Right lobe of liver (tissue), 6 donors: ENCODE data around the gene IGDCC3. TPM values are rescaled to one million over a fixed set of nuclear protein-coding genes. Genes with fewer than 3 reads are reported as not detected.

Experiments used
- ATAC-seq, 4 donors: fragments of 200-7000 bp; cut with Tn5 transposase; one replicate each; pipeline ENCODE4 v1.9.1; 2020; ENCODE audit warnings: mild to moderate bottlenecking in 4 of 4, moderate library complexity in 4 of 4
- DNase-seq, 3 donors: peaks; one replicate each; pipeline ENCODE4 v3.0.0-alpha.2; 2020
- H3K27ac ChIP-seq, 3 donors: fragments of 200-600 bp; one replicate each; pipeline ENCODE4 v1.8.0; 2022
- H3K27me3 ChIP-seq, 2 donors: fragments of 200-600 bp; one replicate each; pipeline ENCODE4 v1.8.0; 2022
- H3K36me3 ChIP-seq, 4 donors: fragments of 200-600 bp; sonication (generic) in 1 of 4; one replicate each; pipeline versions ENCODE4 v1.5.1 to v1.8.0; 2017 to 2022; ENCODE audit warnings: control low read depth in 1 of 4
- H3K4me1 ChIP-seq, 4 donors: fragments of 200-600 bp; sonication (generic) in 1 of 4; one replicate each; pipeline versions ENCODE4 v1.5.1 to v1.8.0; 2017 to 2022; ENCODE audit warnings: control low read depth in 1 of 4
- H3K4me3 ChIP-seq, 3 donors: fragments of 200-600 bp; one replicate each; pipeline ENCODE4 v1.8.0; 2022
- H3K9me3 ChIP-seq, 4 donors: fragments of 200-600 bp; sonication (generic) in 1 of 4; one replicate each; pipeline versions ENCODE4 v1.5.1 to v1.8.0; 2017 to 2022; ENCODE audit warnings: control low read depth in 1 of 4
- CTCF ChIP-seq, 4 donors: fragments of 200-600 bp in 3 of 4; fragments of 450-650 bp in 1 of 4; IDR thresholded peaks; one replicate each; pipeline versions ENCODE4 v1.5.1 to v1.8.0; 2016 to 2022; ENCODE audit warnings: antibody characterized with exemption in 4 of 4, mild to moderate bottlenecking in 2 of 4
- POLR2A ChIP-seq: fragments of 450-650 bp; IDR thresholded peaks from one replicate; pipeline ENCODE4 v1.6.1; 2017; ENCODE audit warnings: antibody characterized with exemption, mild to moderate bottlenecking
- WGBS: methylation state at CpG from one replicate; pipeline ENCODE4 v1.1.6; 2018; ENCODE audit warnings: low coverage, low lambda C conversion rate; ENCODE audit not compliant: insufficient coverage; ENCODE audit errors: missing lambda C conversion rate; 5-methylcytosine and 5-hydroxymethylcytosine counted together
- intact Hi-C, 2 donors: fragments of 100-400 bp; cut with DNase I; formaldehyde crosslinking; loops; one replicate each; pipeline versions ENCODE4 v1.11.2 to v1.14.1; 2022
- total RNA-seq, 6 experiments: library from RNA; depleted of rRNA in 2 of 6; stranded (reverse); fragments of >200 nt in 2 of 6; fragmentation: NEBNext Ultra II Directional in 3 of 6; extraction: Animal tissue kit (Norgen Biotek cat#: 25700) in 3 of 6; gene quantifications; one replicate each; pipeline versions ENCODE4 v1.1.0 to v1.2.4, GENCODE V29; 2016 to 2023
- donor health status: DM: no; HTN: yes; CAD: no.
- donor health status: DM: no; HTN: no; CAD: no.
- donor health status: DM: no; HTN: no; CAD: no.
- donor health status: DM: no; HTN: yes; CAD: no.
- donor health status: DM: no; HTN: yes; CAD: no.

The IGDCC3 gene
- total RNA-seq, 6 experiments from 2014 or later: not detected

- H3K27me3 ChIP-seq: no peaks in the 10 kb centered on the region
- DNase-seq (peak; percentile 84 to 85 (median 85)), ATAC-seq (peak; percentile 93 to 98 (median 96))
- peaks cover 0 to 2% (median 0%) of the 10 kb centered on the region in 4 donors for H3K4me1 ChIP-seq
- no peaks in the 10 kb centered on the region for H3K9me3 ChIP-seq
- intact Hi-C loops: loop anchor here (5.0 kb wide), 1 partner anchor 63 kb away; no protein-coding TSS in a partner anchor
- H3K36me3 ChIP-seq: no peaks in the 10 kb centered on the region
- TF ChIP-seq CTCF (IDR thresholded peaks at IDR 0.05): peak; percentile 81 to 84 (median 82)
- no peak for TF ChIP-seq POLR2A
- 7% methylated on average over 11 of the region's 43 CpGs for WGBS
- H3K27ac ChIP-seq: no peak overlapping the region
- peak overlapping the region; percentile 12 to 38 (median 13) for H3K4me3 ChIP-seq
These were observed 7.4 kb upstream of the IGDCC3 start for GRCh38 chr15:65384895-65385869.

DNA sequence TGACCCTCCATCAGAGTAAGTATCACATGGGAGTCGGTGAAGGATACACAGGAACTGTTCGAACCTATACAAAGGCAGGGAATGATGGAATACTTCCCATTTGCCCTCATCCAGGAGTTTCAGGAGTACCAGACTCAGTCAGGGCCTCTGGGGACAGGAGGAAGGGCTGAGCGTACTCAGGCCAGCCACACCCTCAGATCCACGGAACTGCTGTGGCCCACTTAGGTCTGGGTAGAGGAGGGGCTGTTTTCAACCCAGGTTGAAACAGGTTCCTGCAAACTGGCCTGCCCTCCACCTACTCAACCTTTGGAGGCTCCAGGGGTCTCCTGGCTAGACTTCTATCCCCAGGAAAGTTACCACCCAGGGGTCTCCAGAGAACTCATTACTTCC is 6.7 kb upstream of the IGDCC3 start:
- H3K4me1 ChIP-seq: peaks cover 0 to 2% (median 0%) of the 10 kb centered on the region in 4 donors
- no peak overlapping the region for H3K27ac ChIP-seq
- no peaks in the 10 kb centered on the region for H3K9me3 ChIP-seq
- no peaks in the 10 kb centered on the region for H3K27me3 ChIP-seq
- H3K4me3 ChIP-seq: no peak overlapping the region
- 46% methylated on average over 3 of the region's 4 CpGs for WGBS
- H3K36me3 ChIP-seq: no peaks in the 10 kb centered on the region
- TF ChIP-seq CTCF (IDR thresholded peaks at IDR 0.05) (no peak), POLR2A (no peak)
- intact Hi-C loops: no loop called here
- DNase-seq (no peak), ATAC-seq (no peak)

DNA sequence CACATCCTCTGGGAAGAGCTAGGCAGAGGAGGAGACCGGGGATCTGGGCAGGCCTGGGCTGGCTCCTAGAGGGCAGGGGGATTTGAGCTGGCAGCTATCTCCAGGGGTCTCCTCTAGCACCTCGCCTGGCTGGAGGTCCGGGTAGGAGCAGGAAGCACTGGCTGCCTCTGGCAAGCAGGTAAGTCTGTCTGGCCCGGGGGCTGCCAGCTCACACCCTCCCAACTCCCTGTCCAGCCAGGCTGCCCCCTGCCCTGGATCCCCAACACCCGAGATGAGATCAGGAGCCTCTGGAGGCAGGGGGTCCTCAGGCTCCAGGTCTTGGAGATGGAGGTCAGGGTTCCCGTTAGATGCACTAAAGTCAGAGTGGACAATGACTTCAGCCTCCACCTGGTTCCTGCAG is 6.2 kb upstream of the IGDCC3 start:
- intact Hi-C loops: no loop called here
- Histone ChIP-seq H3K9me3 (no peaks in the 10 kb centered on the region), H3K4me1 (peaks cover 0 to 2% (median 0%) of the 10 kb centered on the region in 4 donors), H3K27ac (no peak overlapping the region), H3K27me3 (peaks cover 0 to 1% of the 10 kb centered on the region in 2 donors), H3K4me3 (no peak overlapping the region), H3K36me3 (no peaks in the 10 kb centered on the region)
- no peak for DNase-seq
- TF ChIP-seq POLR2A: no peak
- TF ChIP-seq CTCF (IDR thresholded peaks at IDR 0.05): no peak
- ATAC-seq: no peak
- WGBS: no CpG with 5 or more reads among the region's 6 CpGs

DNA sequence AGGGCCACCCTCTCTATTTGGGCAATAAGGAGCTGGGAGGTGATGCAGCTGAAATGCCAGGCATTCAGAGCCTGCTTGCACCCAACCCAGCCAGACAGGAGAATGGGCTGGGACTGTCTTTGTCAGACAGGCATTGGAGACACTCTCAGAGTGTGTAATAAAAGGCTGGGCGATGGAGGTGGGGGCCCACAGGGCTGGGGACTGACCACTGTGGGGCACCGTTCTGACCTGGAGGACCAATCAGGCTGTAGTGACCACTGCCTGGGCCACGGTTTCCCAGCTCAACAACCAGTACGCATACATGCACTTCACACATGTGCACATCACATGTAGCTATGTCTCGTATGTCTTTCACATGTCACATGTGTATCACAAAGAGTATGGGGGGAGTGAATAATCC is 5.7 kb upstream of the IGDCC3 start:
- Histone ChIP-seq H3K27ac (no peak overlapping the region), H3K27me3 (peaks cover 0 to 7% of the 10 kb centered on the region in 2 donors), H3K4me1 (peaks cover 0 to 2% (median under 1%) of the 10 kb centered on the region in 4 donors), H3K36me3 (no peaks in the 10 kb centered on the region), H3K9me3 (no peaks in the 10 kb centered on the region), H3K4me3 (no peak overlapping the region)
- DNase-seq (peak in 1 of 3 donors; percentile 14), ATAC-seq (no peak)
- 83% methylated on average over 1 of the region's 5 CpGs for WGBS
- intact Hi-C loops: no loop called here
- no peak for TF ChIP-seq CTCF (IDR thresholded peaks at IDR 0.05)
